ENCODE results near the gene SLC46A2.

DNA sequence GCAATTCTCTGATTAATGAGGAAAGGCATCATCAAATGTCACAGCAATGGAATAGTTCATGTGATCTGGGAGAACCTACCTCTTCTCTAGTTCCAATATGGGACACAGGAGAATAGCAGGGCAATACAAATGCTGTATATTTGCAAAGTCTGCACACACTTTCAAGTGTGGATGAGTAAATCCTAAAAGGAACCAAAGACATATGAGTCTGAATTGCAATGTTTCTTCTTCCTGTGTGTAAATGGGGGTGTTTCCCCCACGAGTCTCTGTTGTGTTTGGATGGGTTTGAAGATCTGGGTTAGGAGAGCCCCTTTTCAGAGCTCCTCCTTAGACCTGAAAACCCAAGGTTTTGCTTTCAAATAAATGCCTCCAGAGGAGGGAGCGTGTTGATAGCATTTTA lies 26.9 kb downstream of the SLC46A2 start:
- TF ChIP-seq, protein P1, sequence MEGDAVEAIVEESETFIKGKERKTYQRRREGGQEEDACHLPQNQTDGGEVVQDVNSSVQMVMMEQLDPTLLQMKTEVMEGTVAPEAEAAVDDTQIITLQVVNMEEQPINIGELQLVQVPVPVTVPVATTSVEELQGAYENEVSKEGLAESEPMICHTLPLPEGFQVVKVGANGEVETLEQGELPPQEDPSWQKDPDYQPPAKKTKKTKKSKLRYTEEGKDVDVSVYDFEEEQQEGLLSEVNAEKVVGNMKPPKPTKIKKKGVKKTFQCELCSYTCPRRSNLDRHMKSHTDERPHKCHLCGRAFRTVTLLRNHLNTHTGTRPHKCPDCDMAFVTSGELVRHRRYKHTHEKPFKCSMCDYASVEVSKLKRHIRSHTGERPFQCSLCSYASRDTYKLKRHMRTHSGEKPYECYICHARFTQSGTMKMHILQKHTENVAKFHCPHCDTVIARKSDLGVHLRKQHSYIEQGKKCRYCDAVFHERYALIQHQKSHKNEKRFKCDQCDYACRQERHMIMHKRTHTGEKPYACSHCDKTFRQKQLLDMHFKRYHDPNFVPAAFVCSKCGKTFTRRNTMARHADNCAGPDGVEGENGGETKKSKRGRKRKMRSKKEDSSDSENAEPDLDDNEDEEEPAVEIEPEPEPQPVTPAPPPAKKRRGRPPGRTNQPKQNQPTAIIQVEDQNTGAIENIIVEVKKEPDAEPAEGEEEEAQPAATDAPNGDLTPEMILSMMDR (IDR thresholded peaks at IDR 0.05): no peak
- no peak for TF ChIP-seq ZFX (IDR thresholded peaks at IDR 0.05; ENCODE audit: borderline replicate concordance)

Data from 22Rv1 (cell line).